Right hindlimb (tissue), 1 donor: ENCODE results near the gene ZP1.

ENCODE experiments used
- DNase-seq: peaks from one replicate; pipeline ENCODE4 v3.0.0-alpha.2; 2018

The ZP1 gene

GRCh38 chr11:60912851-60913528 is 45.6 kb downstream of the ZP1 start:
- DNase-seq, result no peak

GRCh38 chr11:60913793-60914632 is 46.7 kb downstream of the ZP1 start, which contains the start of gene TMEM109:
Gene TMEM109, plus strand, starts transcription at chr11:60914158. Its CDS starts 5,536 bp downstream, at chr11:60919694.
- peak; percentile 94 for DNase-seq

GRCh38 chr11:60914633-60915247 is 47.4 kb downstream of the ZP1 start:
- DNase-seq, result peak; percentile 79

- DNase-seq, result peak; percentile 67
These were observed 48.0 kb downstream of the ZP1 start for GRCh38 chr11:60915248-60915914.

GRCh38 chr11:60916669-60917206 is 49.4 kb downstream of the ZP1 start:
- no peak for DNase-seq

GRCh38 chr11:60917267-60917666 is 49.9 kb downstream of the ZP1 start:
- no peak for DNase-seq

- no peak for DNase-seq
These were observed 51.1 kb downstream of the ZP1 start for GRCh38 chr11:60918251-60918938.

GRCh38 chr11:60918939-60919265 is 51.6 kb downstream of the ZP1 start:
- DNase-seq, result no peak

GRCh38 chr11:60919320-60919719 is 52.0 kb downstream of the ZP1 start:
- DNase-seq, result no peak

GRCh38 chr11:60919956-60920355 is 52.6 kb downstream of the ZP1 start:
- DNase-seq, result no peak

GRCh38 chr11:60921259-60921658 is 53.9 kb downstream of the ZP1 start:
- no peak for DNase-seq

GRCh38 chr11:60921777-60922335 is 54.5 kb downstream of the ZP1 start:
- DNase-seq, result no peak

- DNase-seq, result no peak
These were observed 55.6 kb downstream of the ZP1 start for GRCh38 chr11:60922906-60923305.

- no peak for DNase-seq
These were observed 56.0 kb downstream of the ZP1 start for GRCh38 chr11:60923326-60923725.

- no peak for DNase-seq
These were observed 56.4 kb downstream of the ZP1 start for GRCh38 chr11:60923800-60924109.

- DNase-seq, result peak; percentile 87
These were observed 57.0 kb downstream of the ZP1 start, which contains the start of gene TMEM132A for GRCh38 chr11:60924110-60924905. Gene TMEM132A, plus strand, starts transcription at chr11:60924460. Its CDS starts 174 bp downstream, at chr11:60924634.
